Loucy (cell line): ENCODE data around the gene SULT1A3.

Experiments
- H2AFZ ChIP-seq: fragments of 200-600 bp; sonication (generic); 2 replicates; pipeline ENCODE4 v1.6.0; 2016; ENCODE audit warnings: antibody characterized with exemption, mild to moderate bottlenecking, low read length, moderate library complexity
- H3F3A ChIP-seq: fragments of 200-600 bp; 2 replicates; pipeline ENCODE4 v1.6.0; 2016; ENCODE audit warnings: antibody characterized with exemption, low read depth, mild to moderate bottlenecking
- H3K27me3 ChIP-seq: fragments of 200-600 bp; sonication (generic); 2 replicates; pipeline ENCODE4 v1.6.1; 2014; ENCODE audit warnings: low read length, mild to moderate bottlenecking; ENCODE audit not compliant: insufficient read depth, poor library complexity, severe bottlenecking
- H3K36me3 ChIP-seq: fragments of 200-600 bp; sonication (generic); 2 replicates; pipeline ENCODE4 v1.6.1; 2016; ENCODE audit warnings: low read length; ENCODE audit not compliant: insufficient read depth
- H3K4me1 ChIP-seq: fragments of 200-600 bp; sonication (generic); 2 replicates; pipeline ENCODE4 v1.5.1; 2014; ENCODE audit warnings: low read length, mild to moderate bottlenecking; ENCODE audit not compliant: insufficient read depth, poor library complexity, severe bottlenecking
- H3K4me2 ChIP-seq: fragments of 200-600 bp; sonication (generic); 2 replicates; pipeline ENCODE4 v1.6.0; 2014; ENCODE audit warnings: antibody characterized with exemption, low read length, low read depth, mild to moderate bottlenecking; ENCODE audit not compliant: poor library complexity, severe bottlenecking
- H3K4me3 ChIP-seq: fragments of 200-600 bp; sonication (generic); 2 replicates; pipeline ENCODE4 v1.5.1; 2014; ENCODE audit warnings: low read length, mild to moderate bottlenecking, mixed read lengths; ENCODE audit not compliant: poor library complexity, severe bottlenecking
- H3K79me2 ChIP-seq: fragments of 200-600 bp; sonication (generic); 2 replicates; pipeline ENCODE4 v1.6.1; 2014; ENCODE audit warnings: low read length; ENCODE audit not compliant: insufficient read depth
- H3K9ac ChIP-seq: fragments of 200-600 bp; sonication (generic); 2 replicates; pipeline ENCODE4 v1.6.0; 2014; ENCODE audit warnings: mild to moderate bottlenecking, low read depth, low read length, moderate library complexity; ENCODE audit not compliant: poor library complexity, severe bottlenecking
- H3K9me2 ChIP-seq: fragments of 200-600 bp; sonication (generic); replicated peaks from 2 replicates; pipeline ENCODE4 v1.6.1; 2016; ENCODE audit warnings: low read depth, low read length, mixed read lengths
- H3K9me3 ChIP-seq: fragments of 200-600 bp; sonication (generic); 2 replicates; pipeline ENCODE4 v1.6.1; 2014; ENCODE audit warnings: mild to moderate bottlenecking, antibody characterized with exemption, low read length, low read depth; ENCODE audit not compliant: insufficient read depth
- H4K20me1 ChIP-seq: fragments of 200-600 bp; sonication (generic); 2 replicates; pipeline ENCODE4 v1.6.0; 2014; ENCODE audit warnings: antibody characterized with exemption, low read length, mild to moderate bottlenecking; ENCODE audit not compliant: insufficient read depth, poor library complexity, severe bottlenecking
- EZH2phosphoT487 ChIP-seq: fragments of 200-600 bp; IDR thresholded peaks from 2 replicates; pipeline ENCODE4 v1.6.1; 2018; ENCODE audit warnings: antibody characterized with exemption, mild to moderate bottlenecking, moderate library complexity, borderline replicate concordance
- TF ChIP-seq, protein P1 (sequence below): fragments of 200-600 bp; sonication (generic); conservative IDR thresholded peaks from 2 replicates; pipeline ENCODE4 v1.5.1; 2014; ENCODE audit warnings: mild to moderate bottlenecking, antibody characterized with exemption, low read length

SULT1A3 gene

DNA sequence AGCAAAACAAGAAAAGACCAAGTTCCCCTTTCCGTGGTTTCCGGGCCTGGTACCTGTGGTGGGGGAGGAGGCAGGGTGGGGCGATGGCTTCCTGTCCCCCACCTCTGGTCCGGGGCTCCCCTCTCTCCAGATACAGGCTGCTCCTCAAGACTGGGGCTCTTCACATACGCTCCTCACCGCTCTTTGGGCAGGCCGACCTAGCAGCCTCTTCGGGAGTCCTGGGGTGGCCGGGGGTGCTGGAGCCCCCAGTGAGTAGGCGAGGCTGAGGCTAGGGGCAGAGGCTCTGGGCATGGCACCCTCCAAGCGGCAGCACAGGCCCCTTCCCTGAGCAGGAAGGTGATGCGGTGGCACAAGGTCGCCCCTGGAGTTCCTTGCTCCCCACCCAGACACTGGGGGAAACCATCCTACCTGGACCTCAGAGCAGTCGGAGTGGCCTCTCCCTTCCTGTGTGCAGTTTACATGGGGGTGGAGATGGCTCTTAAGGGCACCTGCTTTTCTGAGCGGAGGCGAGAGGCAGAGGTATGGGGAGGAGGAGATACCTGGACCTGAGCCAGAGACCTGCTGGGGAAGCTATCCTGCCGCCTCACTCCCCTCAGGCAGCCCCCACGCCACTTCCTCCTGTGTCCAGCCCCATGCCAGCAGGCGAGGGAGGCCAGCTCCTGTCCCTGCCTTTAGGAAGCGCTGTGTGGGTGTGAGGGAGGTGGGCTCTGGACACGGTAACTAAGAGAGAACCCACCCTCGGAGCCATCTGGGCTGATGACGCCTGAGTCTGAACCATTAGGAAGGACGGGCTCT is 14.8 kb upstream of the SULT1A3 start:
- Histone ChIP-seq H4K20me1 (peaks cover 22% of the 10 kb centered on the region), H3K79me2 (peaks cover 53% of the 10 kb centered on the region), H3K4me3 (peak overlapping the region; percentile 96), H2AFZ (no peak overlapping the region), H3F3A (peaks cover 7% of the 10 kb centered on the region; the same call in 1 of the 2 replicates), H3K36me3 (peaks cover 14% of the 10 kb centered on the region; the same call in 1 of the 2 replicates), H3K9me2 (no peaks in the 10 kb centered on the region), H3K9me3 (no peaks in the 10 kb centered on the region), H3K9ac (peak overlapping the region; percentile 100), H3K27me3 (no peaks in the 10 kb centered on the region), H3K4me1 (peaks cover 33% of the 10 kb centered on the region), H3K4me2 (peak overlapping the region; percentile 100)
- TF ChIP-seq EZH2phosphoT487 = no peak
- TF ChIP-seq, protein P1, sequence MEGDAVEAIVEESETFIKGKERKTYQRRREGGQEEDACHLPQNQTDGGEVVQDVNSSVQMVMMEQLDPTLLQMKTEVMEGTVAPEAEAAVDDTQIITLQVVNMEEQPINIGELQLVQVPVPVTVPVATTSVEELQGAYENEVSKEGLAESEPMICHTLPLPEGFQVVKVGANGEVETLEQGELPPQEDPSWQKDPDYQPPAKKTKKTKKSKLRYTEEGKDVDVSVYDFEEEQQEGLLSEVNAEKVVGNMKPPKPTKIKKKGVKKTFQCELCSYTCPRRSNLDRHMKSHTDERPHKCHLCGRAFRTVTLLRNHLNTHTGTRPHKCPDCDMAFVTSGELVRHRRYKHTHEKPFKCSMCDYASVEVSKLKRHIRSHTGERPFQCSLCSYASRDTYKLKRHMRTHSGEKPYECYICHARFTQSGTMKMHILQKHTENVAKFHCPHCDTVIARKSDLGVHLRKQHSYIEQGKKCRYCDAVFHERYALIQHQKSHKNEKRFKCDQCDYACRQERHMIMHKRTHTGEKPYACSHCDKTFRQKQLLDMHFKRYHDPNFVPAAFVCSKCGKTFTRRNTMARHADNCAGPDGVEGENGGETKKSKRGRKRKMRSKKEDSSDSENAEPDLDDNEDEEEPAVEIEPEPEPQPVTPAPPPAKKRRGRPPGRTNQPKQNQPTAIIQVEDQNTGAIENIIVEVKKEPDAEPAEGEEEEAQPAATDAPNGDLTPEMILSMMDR = no peak

DNA sequence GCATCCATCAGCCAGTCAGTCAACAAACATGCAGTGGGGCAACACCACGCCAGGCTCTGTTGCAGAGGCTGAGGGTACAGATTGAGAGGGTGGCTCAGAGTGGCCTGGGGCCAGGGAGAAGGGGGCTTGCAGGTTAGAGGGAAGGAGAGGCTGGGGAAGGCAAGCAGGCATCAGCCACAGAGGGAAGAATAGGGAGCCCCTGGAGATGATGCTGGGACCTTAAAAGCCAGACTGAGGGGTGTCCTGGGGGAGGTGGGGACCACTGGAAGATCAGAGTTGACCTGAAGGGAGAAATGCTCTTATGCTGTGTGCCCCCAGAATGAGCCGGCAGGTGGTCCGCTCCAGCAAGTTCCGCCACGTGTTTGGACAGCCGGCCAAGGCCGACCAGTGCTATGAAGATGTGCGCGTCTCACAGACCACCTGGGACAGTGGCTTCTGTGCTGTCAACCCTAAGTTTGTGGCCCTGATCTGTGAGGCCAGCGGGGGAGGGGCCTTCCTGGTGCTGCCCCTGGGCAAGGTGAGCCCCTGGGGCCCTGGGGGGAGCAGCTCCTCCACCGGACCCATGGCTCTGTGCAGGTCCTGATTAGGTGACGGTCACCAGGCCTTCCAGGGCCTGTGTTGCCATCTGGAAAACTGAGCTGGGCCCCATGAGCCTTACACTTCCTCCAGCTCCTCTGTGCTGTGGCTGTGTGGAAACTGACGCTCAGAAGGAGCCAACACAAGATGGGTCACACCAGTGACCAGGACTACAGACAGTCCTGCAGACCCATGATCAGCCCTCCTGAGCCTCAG is 14.0 kb upstream of the SULT1A3 start:
- H3K9me3 ChIP-seq = no peaks in the 10 kb centered on the region
- peak overlapping the region; percentile 100 for H3K4me2 ChIP-seq
- H2AFZ ChIP-seq = no peak overlapping the region
- peaks cover 53% of the 10 kb centered on the region for H3K79me2 ChIP-seq
- peak overlapping the region; percentile 100 for H3K9ac ChIP-seq
- no peaks in the 10 kb centered on the region for H3K27me3 ChIP-seq
- peaks cover 33% of the 10 kb centered on the region for H3K4me1 ChIP-seq
- H3K36me3 ChIP-seq = peaks cover 14% of the 10 kb centered on the region; the same call in 1 of the 2 replicates
- TF ChIP-seq, protein P1 = no peak
- TF ChIP-seq EZH2phosphoT487 = no peak
- H4K20me1 ChIP-seq = peaks cover 22% of the 10 kb centered on the region
- peak overlapping the region; percentile 96 for H3K4me3 ChIP-seq
- no peaks in the 10 kb centered on the region for H3K9me2 ChIP-seq
- peaks cover 7% of the 10 kb centered on the region; the same call in 1 of the 2 replicates for H3F3A ChIP-seq

DNA sequence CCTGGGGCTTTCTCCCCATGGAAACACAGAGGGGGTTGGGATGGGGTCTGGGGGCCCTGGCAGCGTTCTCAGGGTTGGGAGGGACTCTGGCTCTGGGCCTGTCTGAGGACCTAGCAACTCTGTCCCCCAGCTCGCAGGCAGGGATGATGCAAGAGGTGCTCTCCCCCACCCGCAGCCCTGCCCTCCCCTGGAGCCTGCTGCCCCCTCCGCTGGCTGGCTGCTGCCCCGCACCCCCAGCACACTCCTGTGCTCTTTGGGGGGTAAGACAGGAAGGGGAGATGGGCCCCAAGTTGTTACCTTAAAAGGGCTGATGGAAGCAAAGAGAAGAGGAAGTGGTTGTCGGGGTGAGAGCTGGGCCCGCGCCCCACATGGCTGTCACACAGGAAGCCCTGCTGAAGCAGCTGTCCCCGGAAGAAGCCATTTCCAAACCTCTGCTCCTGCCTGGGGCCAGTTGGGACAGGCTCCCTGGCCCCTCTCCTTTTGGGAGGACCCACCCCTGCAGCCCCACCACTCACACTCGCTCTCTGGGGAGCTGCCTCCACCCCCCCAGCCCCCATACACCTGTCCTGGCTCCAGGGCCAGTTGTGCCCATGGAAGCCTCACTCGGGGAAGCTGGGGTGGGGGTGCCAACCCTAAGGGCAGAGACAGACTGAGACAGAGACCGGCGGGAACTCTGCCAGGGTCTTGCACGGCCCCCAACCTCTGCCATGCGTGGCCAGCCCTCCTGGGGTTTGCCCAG is 13.2 kb upstream of the SULT1A3 start:
- no peak for TF ChIP-seq EZH2phosphoT487
- TF ChIP-seq, protein P1 = no peak
- H3K9me3 ChIP-seq = no peaks in the 10 kb centered on the region
- peaks cover 22% of the 10 kb centered on the region for H4K20me1 ChIP-seq
- peaks cover 53% of the 10 kb centered on the region for H3K79me2 ChIP-seq
- no peaks in the 10 kb centered on the region for H3K9me2 ChIP-seq
- peak overlapping the region; percentile 96 for H3K4me3 ChIP-seq
- H3K36me3 ChIP-seq = peaks cover 14% of the 10 kb centered on the region; the same call in 1 of the 2 replicates
- no peaks in the 10 kb centered on the region for H3K27me3 ChIP-seq
- peak overlapping the region; percentile 100 for H3K9ac ChIP-seq
- peaks cover 7% of the 10 kb centered on the region; the same call in 1 of the 2 replicates for H3F3A ChIP-seq
- H2AFZ ChIP-seq = no peak overlapping the region
- peak overlapping the region; percentile 100 for H3K4me2 ChIP-seq
- H3K4me1 ChIP-seq = peaks cover 33% of the 10 kb centered on the region
